Peyer's patch (tissue), 4 donors: ENCODE measurements around the gene TPCN2. TPM values are rescaled to one million over a fixed set of nuclear protein-coding genes. Genes with fewer than 3 reads are reported as not detected.

Source experiments
- DNase-seq, 3 donors: peaks; one replicate each; pipeline ENCODE4 v3.0.0-alpha.2; 2017 to 2019
- H3K27ac ChIP-seq, 4 donors: fragments of 200-600 bp; sonication (generic); one replicate each; pipeline ENCODE4 v1.5.1; 2016 to 2019
- H3K27me3 ChIP-seq, 2 donors: fragments of 200-600 bp; sonication (generic); one replicate each; pipeline ENCODE4 v1.5.1; 2019
- H3K36me3 ChIP-seq, 3 donors: fragments of 200-600 bp; sonication (generic); one replicate each; pipeline ENCODE4 v1.5.1; 2016 to 2019
- H3K4me1 ChIP-seq, 4 donors: fragments of 200-600 bp; sonication (generic); one replicate each; pipeline ENCODE4 v1.5.1; 2016 to 2019
- H3K4me3 ChIP-seq, 4 donors: fragments of 200-600 bp; sonication (generic); 1 replicate in 3 of 4; 2 replicates in 1 of 4; pipeline ENCODE4 v1.5.1; 2016 to 2019; ENCODE audit warnings: mild to moderate bottlenecking in 1 of 4
- H3K9me3 ChIP-seq, 4 donors: fragments of 200-600 bp; sonication (generic); one replicate each; pipeline ENCODE4 v1.5.1; 2016 to 2019; ENCODE audit warnings: mild to moderate bottlenecking in 1 of 4
- POLR2A ChIP-seq, 2 donors: fragments of 450-650 bp; IDR thresholded peaks; one replicate each; pipeline ENCODE4 v1.5.1; 2017; ENCODE audit warnings: antibody characterized with exemption in 2 of 2, mild to moderate bottlenecking in 2 of 2, moderate library complexity in 2 of 2
- total RNA-seq, 4 donors: library from RNA; depleted of rRNA; stranded (reverse); fragments of >200 nt; gene quantifications; one replicate each; pipeline ENCODE4 v1.1.0, GENCODE V29; 2016
- TF ChIP-seq, protein P1 (sequence below), 6 experiments: fragments of 450-650 bp in 4 of 6; fragments of 200-600 bp in 2 of 6; sonication (generic) in 1 of 6; IDR thresholded peaks; one replicate each; pipeline ENCODE4 v1.5.1; 2017 to 2019; ENCODE audit warnings: antibody characterized with exemption in 6 of 6, mild to moderate bottlenecking in 3 of 6, moderate library complexity in 1 of 6

The TPCN2 gene
- total RNA-seq, 4 donors from 2014 or later = 22.4 to 42.5 (median 33.0) TPM

DNA sequence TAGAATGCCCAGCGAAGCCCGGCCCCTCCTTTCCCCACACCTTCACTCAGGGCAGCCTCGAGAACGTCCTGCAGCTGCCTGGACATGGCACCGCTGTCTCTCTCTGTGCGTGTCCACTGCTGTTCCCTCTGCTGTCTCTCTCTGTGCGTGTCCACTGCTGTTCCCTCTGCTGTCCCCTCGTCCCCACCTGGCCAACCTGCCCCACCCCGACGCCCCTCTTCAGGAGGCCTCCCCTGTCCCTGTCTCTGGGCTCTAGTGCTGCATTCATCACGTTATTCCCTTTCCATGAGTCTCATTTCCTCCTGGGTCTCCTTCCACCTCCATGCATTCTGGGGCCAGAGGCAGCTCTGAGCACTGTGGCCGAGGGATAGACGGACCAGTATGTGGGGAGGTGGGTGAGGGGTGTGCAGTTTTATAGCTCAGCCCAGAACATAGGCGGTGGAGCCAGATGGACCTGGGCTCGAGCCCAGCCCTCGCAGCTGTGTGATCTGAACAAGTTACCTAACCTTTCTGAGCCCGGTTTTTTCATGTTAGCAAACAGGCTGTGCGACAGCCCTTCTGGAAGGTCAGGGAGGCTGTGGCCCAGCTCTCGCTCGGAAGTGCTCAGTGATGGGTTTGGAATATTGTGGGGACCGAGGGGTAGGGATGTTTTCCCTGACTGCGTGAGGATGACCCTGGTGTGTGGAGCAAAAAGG, 65.1 kb downstream of the TPCN2 start:
- no peak overlapping the region for H3K27ac ChIP-seq

GRCh38 chr11:69114362-69114761, 65.6 kb downstream of the TPCN2 start:
- TF ChIP-seq POLR2A (IDR thresholded peaks at IDR 0.05) = no peak
- TF ChIP-seq, protein P1, sequence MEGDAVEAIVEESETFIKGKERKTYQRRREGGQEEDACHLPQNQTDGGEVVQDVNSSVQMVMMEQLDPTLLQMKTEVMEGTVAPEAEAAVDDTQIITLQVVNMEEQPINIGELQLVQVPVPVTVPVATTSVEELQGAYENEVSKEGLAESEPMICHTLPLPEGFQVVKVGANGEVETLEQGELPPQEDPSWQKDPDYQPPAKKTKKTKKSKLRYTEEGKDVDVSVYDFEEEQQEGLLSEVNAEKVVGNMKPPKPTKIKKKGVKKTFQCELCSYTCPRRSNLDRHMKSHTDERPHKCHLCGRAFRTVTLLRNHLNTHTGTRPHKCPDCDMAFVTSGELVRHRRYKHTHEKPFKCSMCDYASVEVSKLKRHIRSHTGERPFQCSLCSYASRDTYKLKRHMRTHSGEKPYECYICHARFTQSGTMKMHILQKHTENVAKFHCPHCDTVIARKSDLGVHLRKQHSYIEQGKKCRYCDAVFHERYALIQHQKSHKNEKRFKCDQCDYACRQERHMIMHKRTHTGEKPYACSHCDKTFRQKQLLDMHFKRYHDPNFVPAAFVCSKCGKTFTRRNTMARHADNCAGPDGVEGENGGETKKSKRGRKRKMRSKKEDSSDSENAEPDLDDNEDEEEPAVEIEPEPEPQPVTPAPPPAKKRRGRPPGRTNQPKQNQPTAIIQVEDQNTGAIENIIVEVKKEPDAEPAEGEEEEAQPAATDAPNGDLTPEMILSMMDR (IDR thresholded peaks at IDR 0.05) = no peak
- Histone ChIP-seq H3K9me3 (no peaks in the 10 kb centered on the region), H3K4me1 (peaks cover 0 to 12% (median 0%) of the 10 kb centered on the region in 4 donors), H3K36me3 (no peaks in the 10 kb centered on the region), H3K4me3 (no peak overlapping the region), H3K27ac (no peak overlapping the region), H3K27me3 (no peaks in the 10 kb centered on the region)
- no peak for DNase-seq

More for the DNA sequence above, 65.1 kb downstream of the TPCN2 start:
- no peaks in the 10 kb centered on the region for H3K36me3 ChIP-seq
- H3K4me1 ChIP-seq = peaks cover 0 to 12% (median 0%) of the 10 kb centered on the region in 4 donors
- TF ChIP-seq POLR2A (IDR thresholded peaks at IDR 0.05) = no peak
- TF ChIP-seq, protein P1 (IDR thresholded peaks at IDR 0.05) = no peak
- no peaks in the 10 kb centered on the region for H3K9me3 ChIP-seq
- no peak overlapping the region for H3K4me3 ChIP-seq
- no peak for DNase-seq
- no peaks in the 10 kb centered on the region for H3K27me3 ChIP-seq

- no peak overlapping the region for H3K27ac ChIP-seq
- H3K4me3 ChIP-seq = no peak overlapping the region
- no peak for TF ChIP-seq POLR2A (IDR thresholded peaks at IDR 0.05)
- TF ChIP-seq, protein P1 (IDR thresholded peaks at IDR 0.05) = no peak
- no peaks in the 10 kb centered on the region for H3K9me3 ChIP-seq
- no peaks in the 10 kb centered on the region for H3K27me3 ChIP-seq
- DNase-seq = no peak
- peaks cover 0 to 12% (median 0%) of the 10 kb centered on the region in 4 donors for H3K4me1 ChIP-seq
- no peaks in the 10 kb centered on the region for H3K36me3 ChIP-seq
These were observed 66.2 kb downstream of the TPCN2 start for GRCh38 chr11:69114811-69115523.

DNA sequence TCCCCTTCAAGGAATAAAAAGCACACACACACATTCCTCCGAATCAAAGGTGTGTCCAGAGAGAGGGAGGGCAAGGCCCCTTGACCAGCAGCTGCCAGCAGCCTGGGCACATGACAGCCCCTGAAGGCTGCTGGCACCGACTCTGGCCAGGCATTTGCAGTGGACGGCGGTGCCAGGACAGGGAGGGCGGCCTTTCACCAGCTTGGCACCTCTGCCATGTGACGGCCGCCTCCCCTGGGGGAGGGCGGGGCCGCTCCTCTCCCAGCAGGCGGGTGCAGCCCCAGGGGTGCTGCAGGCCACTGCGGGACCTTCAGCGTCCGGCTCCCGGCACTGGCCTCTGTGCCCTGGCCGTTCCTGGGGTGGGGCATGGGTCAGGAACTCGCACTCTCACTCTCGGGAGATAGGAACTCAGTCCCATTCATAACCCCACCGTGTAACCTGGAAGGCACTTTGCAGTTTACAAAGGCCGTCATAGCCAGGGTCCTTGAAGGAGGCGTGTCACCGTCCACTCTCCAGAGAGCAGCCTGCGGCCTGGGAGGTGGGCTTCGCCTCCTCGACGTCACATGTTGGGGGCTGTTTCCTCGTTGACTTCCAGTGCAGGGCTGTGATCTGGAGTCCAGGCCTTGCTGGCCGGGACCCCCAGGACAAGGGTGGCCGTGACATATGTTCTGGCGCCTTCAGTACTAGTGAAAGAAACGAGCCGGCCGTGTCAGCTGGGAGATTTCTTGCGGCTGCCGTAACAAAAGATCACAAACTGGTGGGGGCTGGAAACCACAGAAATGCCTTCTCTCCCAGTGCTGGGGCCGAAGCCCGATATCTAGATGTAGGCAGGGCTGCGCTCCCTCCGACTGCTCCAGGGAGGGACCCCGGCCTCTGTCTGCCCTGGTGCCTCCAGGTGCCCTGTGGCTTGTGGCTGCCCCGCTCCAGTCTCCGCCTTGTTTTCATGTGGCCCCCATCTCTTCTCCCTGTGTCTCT, 67.1 kb downstream of the TPCN2 start:
- H3K27me3 ChIP-seq = no peaks in the 10 kb centered on the region
- TF ChIP-seq POLR2A (IDR thresholded peaks at IDR 0.05) = no peak
- TF ChIP-seq, protein P1 (IDR thresholded peaks at IDR 0.05) = no peak
- H3K4me1 ChIP-seq = peaks cover 0 to 12% (median 0%) of the 10 kb centered on the region in 4 donors
- no peak overlapping the region for H3K4me3 ChIP-seq
- no peak for DNase-seq
- no peaks in the 10 kb centered on the region for H3K9me3 ChIP-seq
- H3K27ac ChIP-seq = no peak overlapping the region
- H3K36me3 ChIP-seq = no peaks in the 10 kb centered on the region

GRCh38 chr11:69116671-69117070, 67.9 kb downstream of the TPCN2 start:
- Histone ChIP-seq H3K4me1 (peaks cover 0 to 12% (median 0%) of the 10 kb centered on the region in 4 donors), H3K27ac (no peak overlapping the region), H3K36me3 (no peaks in the 10 kb centered on the region), H3K9me3 (no peaks in the 10 kb centered on the region), H3K4me3 (no peak overlapping the region), H3K27me3 (no peaks in the 10 kb centered on the region)
- TF ChIP-seq POLR2A (IDR thresholded peaks at IDR 0.05) = no peak
- TF ChIP-seq, protein P1 (IDR thresholded peaks at IDR 0.05) = no peak
- DNase-seq = peak in 1 of 3 donors; percentile 22
